Endothelial cell of umbilical vein (primary cell): ENCODE measurements around the gene SP8. TPM values are rescaled to one million over a fixed set of nuclear protein-coding genes. Genes with fewer than 3 reads are reported as not detected.

Experiments
- BruUV-seq: library from RNA; stranded (reverse); fragments of 400-500 nt; replicated peaks from 2 replicates; lab custom pipeline; 2021; lab: Mats Ljungman, UMichigan
- CTCF ChIA-PET: fragments of 300-600, 350-600 bp; sonication (Branson Sonifier 250); formaldehyde crosslinking; loops from one replicate; lab custom pipeline; 2021; ENCODE audit warnings: antibody characterized with exemption, inconsistent platforms; lab: Charles Lee
- POLR2A ChIA-PET: fragments of 300-600, 350-600 bp; sonication (Branson Sonifier 250); formaldehyde crosslinking; loops from one replicate; lab custom pipeline; 2021; ENCODE audit warnings: antibody characterized with exemption, inconsistent platforms; lab: Charles Lee
- DNase-seq: peaks from one replicate; pipeline ENCODE4 v3.0.0-alpha.2; 2011; ENCODE audit warnings: low read depth, low spot score
- FAIRE-seq: peaks from 2 replicates; lab custom pipeline; 2011; peaks lifted over from hg19 to GRCh38; lab: Jason Lieb, UNC
- H2AFZ ChIP-seq: 2 replicates; pipeline ENCODE4 v1.6.0; 2012; ENCODE audit warnings: low read depth, low read length, control low read depth, inconsistent platforms
- H3K27ac ChIP-seq: 2 replicates; pipeline ENCODE4 v1.5.1; 2011; ENCODE audit warnings: low read depth, mild to moderate bottlenecking, control low read depth, low read length, moderate library complexity; ENCODE audit not compliant: insufficient read depth
- H3K27me3 ChIP-seq, 2 experiments: 2 replicates each; pipeline versions ENCODE4 v1.6.0 to v1.6.1; 2011; ENCODE audit warnings: low read length in 2 of 2, mixed read lengths in 1 of 2; ENCODE audit not compliant: control insufficient read depth in 2 of 2, insufficient read depth in 2 of 2
- H3K36me3 ChIP-seq, 2 experiments: 2 replicates in 1 of 2; 3 replicates in 1 of 2; pipeline ENCODE4 v1.5.1; 2011; ENCODE audit warnings: low read length in 2 of 2, mild to moderate bottlenecking in 1 of 2, moderate library complexity in 1 of 2; ENCODE audit not compliant: control insufficient read depth in 2 of 2, insufficient read depth in 2 of 2; ENCODE audit errors: extremely low read depth in 1 of 2
- H3K4me1 ChIP-seq: 3 replicates; pipeline ENCODE4 v1.5.1; 2011; ENCODE audit warnings: mild to moderate bottlenecking, low read length; ENCODE audit not compliant: control insufficient read depth, insufficient read depth; ENCODE audit errors: extremely low read depth
- H3K4me2 ChIP-seq: 2 replicates; pipeline ENCODE4 v1.6.1; 2011; ENCODE audit warnings: low read length, control low read depth, mixed read lengths; ENCODE audit not compliant: insufficient read depth
- H3K4me3 ChIP-seq, 3 experiments: fragments of 200-600 bp in 1 of 3; sonication (generic), shearing (Covaris generic) in 1 of 3; replicated peaks in 1 of 3; 2 replicates each; pipeline ENCODE4 v1.5.1; 2011 to 2016; ENCODE audit warnings: control low read depth in 3 of 3, low read length in 3 of 3, mild to moderate bottlenecking in 2 of 3, inconsistent platforms in 1 of 3, low read depth in 1 of 3, moderate library complexity in 1 of 3; ENCODE audit not compliant: insufficient read depth in 1 of 3
- H3K79me2 ChIP-seq: 2 replicates; pipeline ENCODE4 v1.6.0; 2012; ENCODE audit warnings: low read length, inconsistent platforms; ENCODE audit not compliant: control insufficient read depth, insufficient read depth
- H3K9ac ChIP-seq: replicated peaks from 2 replicates; pipeline ENCODE3; 2011; ENCODE audit warnings: low read length, control low read depth; ENCODE audit not compliant: insufficient read depth; ENCODE audit errors: extremely low read depth
- H3K9me1 ChIP-seq: replicated peaks from 3 replicates; pipeline ENCODE4 v1.6.0; 2011; ENCODE audit warnings: mild to moderate bottlenecking, low read length; ENCODE audit not compliant: control insufficient read depth, insufficient read depth; ENCODE audit errors: extremely low read depth
- H3K9me3 ChIP-seq: replicated peaks from 2 replicates; pipeline ENCODE4 v1.5.1; 2012; ENCODE audit warnings: low read length, inconsistent platforms; ENCODE audit not compliant: control insufficient read depth, insufficient read depth
- H4K20me1 ChIP-seq: replicated peaks from 2 replicates; pipeline ENCODE3; 2011; ENCODE audit warnings: mild to moderate bottlenecking, low read length; ENCODE audit not compliant: control insufficient read depth, insufficient read depth; ENCODE audit errors: extremely low read depth
- EZH2 ChIP-seq: IDR thresholded peaks from 2 replicates; pipeline ENCODE4 v1.6.1; 2012; ENCODE audit warnings: borderline replicate concordance, low read depth, mild to moderate bottlenecking, moderate library complexity, low read length, inconsistent platforms; ENCODE audit not compliant: severe bottlenecking
- FOS ChIP-seq: IDR thresholded peaks from 2 replicates; pipeline ENCODE4 v1.6.1; 2011; ENCODE audit warnings: mild to moderate bottlenecking, low read length, moderate library complexity, borderline replicate concordance; ENCODE audit not compliant: insufficient read depth
- GATA2 ChIP-seq: IDR thresholded peaks from 2 replicates; pipeline ENCODE4 v1.7.0; 2011; ENCODE audit warnings: low read depth, mild to moderate bottlenecking, moderate library complexity, mixed read lengths, low read length; ENCODE audit not compliant: insufficient read length, insufficient read depth
- JUN ChIP-seq: IDR thresholded peaks from 2 replicates; pipeline ENCODE4 v1.6.1; 2011; ENCODE audit warnings: borderline replicate concordance, low read depth; ENCODE audit not compliant: insufficient read length, insufficient read depth
- MYC ChIP-seq: IDR thresholded peaks from one replicate; pipeline ENCODE4 v1.6.1; 2011; ENCODE audit warnings: mild to moderate bottlenecking, low read depth, low read length
- POLR2A ChIP-seq: IDR thresholded peaks from 2 replicates; pipeline ENCODE4 v1.6.1; 2012; ENCODE audit warnings: low read depth, mild to moderate bottlenecking, control low read depth, low read length
- POLR2AphosphoS5 ChIP-seq: IDR thresholded peaks from 2 replicates; pipeline ENCODE4 v1.6.1; 2012; ENCODE audit warnings: low read depth, mild to moderate bottlenecking, control low read depth, low read length, moderate library complexity; ENCODE audit not compliant: insufficient read depth
- dilution Hi-C: fragments of 300-500 bp; cut with MboI; formaldehyde crosslinking; loops from one replicate; pipeline ENCODE4 v1.15.0; 2019; ENCODE audit warnings: low sequenced_read_pairs; ENCODE audit not compliant: extremely low pct_ligation_motif_present
- intact Hi-C: fragments of 100-400 bp; cut with micrococcal nuclease; formaldehyde crosslinking; loops from one replicate; pipeline ENCODE4 v1.10.0; 2022
- polyA plus RNA-seq, 4 experiments: library from polyadenylated mRNA; depleted of rRNA in 3 of 4; stranded (reverse) in 3 of 4; unstranded in 1 of 4; fragments of >200 nt; gene quantifications; 2 replicates each; pipeline versions ENCODE4 v1.2.1 to v1.2.3, GENCODE V29; 2011 to 2012; ENCODE audit warnings: missing spikeins in 1 of 4
- total RNA-seq: library from RNA; stranded (reverse); gene quantifications from 2 replicates; pipeline ENCODE4 v1.2.3, GENCODE V29; 2021
- TF ChIP-seq, protein P1 (sequence below), 2 donors: IDR thresholded peaks; 1 replicate in 1 of 2; 2 replicates in 1 of 2; pipeline ENCODE4 v1.5.1; 2011; ENCODE audit warnings: low read length in 2 of 2, mild to moderate bottlenecking in 2 of 2, moderate library complexity in 2 of 2, control low read depth in 1 of 2, inconsistent platforms in 1 of 2, low read depth in 1 of 2; ENCODE audit not compliant: insufficient read depth in 1 of 2; ENCODE audit errors: extremely low read depth in 1 of 2
- TF ChIP-seq, protein P2 (sequence below): IDR thresholded peaks from 2 replicates; pipeline ENCODE4 v1.6.1; 2011; ENCODE audit not compliant: insufficient read depth, insufficient read length

SP8 gene
- total and polyA plus RNA-seq, 2 donors (not counting 3 experiments of a cell fraction or from before 2014, with no cell fraction given) = 0.38 to 0.92 TPM

DNA sequence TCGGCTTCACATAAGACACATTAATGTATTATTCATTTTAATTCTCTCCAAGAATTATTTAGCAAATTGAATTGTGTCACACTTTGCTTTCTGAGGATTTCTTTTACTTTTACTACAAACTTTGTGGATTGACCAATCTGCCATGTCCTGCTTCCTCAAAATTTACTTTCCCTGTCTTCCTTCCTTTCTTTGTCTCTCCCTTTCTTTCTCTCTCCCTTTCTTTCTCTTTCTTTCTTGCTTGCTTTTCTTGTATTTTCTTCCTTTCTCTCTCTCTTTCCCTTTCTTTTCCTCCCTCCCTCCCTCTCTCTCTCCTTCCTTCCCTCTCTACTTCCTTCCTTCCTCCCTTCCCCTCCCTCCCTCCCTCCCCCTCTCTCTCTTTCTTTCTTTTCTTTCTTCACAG lies 37.8 kb downstream of the SP8 start:
- ChIA-PET CTCF (interaction anchor here (0.6 kb wide), 1 partner anchor 11 kb away, joined by 3 read pairs; no protein-coding TSS in a partner anchor), POLR2A (no interaction called here)
- no TSS peak for BruUV-seq
- no peak overlapping the region for H2AFZ ChIP-seq
- H3K9me3 ChIP-seq = no peaks in the 10 kb centered on the region
- no peaks in the 10 kb centered on the region for H3K9me1 ChIP-seq
- H3K9ac ChIP-seq = no peak overlapping the region
- no peaks in the 10 kb centered on the region for H4K20me1 ChIP-seq
- no peaks in the 10 kb centered on the region for H3K36me3 ChIP-seq
- FAIRE-seq (no peak), DNase-seq (no peak)
- H3K79me2 ChIP-seq = no peaks in the 10 kb centered on the region
- no peaks in the 10 kb centered on the region for H3K27me3 ChIP-seq
- intact Hi-C loops (no loop called here), dilution Hi-C loops (no loop called here)
- H3K27ac ChIP-seq = no peak overlapping the region
- no peak overlapping the region for H3K4me3 ChIP-seq
- H3K4me1 ChIP-seq = no peaks in the 10 kb centered on the region
- no peak overlapping the region for H3K4me2 ChIP-seq
- TF ChIP-seq MYC (no peak), JUN (no peak), POLR2AphosphoS5 (no peak), EZH2 (no peak), FOS (no peak), GATA2 (no peak), POLR2A (no peak)
- TF ChIP-seq, protein P1, sequence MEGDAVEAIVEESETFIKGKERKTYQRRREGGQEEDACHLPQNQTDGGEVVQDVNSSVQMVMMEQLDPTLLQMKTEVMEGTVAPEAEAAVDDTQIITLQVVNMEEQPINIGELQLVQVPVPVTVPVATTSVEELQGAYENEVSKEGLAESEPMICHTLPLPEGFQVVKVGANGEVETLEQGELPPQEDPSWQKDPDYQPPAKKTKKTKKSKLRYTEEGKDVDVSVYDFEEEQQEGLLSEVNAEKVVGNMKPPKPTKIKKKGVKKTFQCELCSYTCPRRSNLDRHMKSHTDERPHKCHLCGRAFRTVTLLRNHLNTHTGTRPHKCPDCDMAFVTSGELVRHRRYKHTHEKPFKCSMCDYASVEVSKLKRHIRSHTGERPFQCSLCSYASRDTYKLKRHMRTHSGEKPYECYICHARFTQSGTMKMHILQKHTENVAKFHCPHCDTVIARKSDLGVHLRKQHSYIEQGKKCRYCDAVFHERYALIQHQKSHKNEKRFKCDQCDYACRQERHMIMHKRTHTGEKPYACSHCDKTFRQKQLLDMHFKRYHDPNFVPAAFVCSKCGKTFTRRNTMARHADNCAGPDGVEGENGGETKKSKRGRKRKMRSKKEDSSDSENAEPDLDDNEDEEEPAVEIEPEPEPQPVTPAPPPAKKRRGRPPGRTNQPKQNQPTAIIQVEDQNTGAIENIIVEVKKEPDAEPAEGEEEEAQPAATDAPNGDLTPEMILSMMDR (IDR thresholded peaks at IDR 0.05; ENCODE audit: extremely low read depth in 1 of 2, insufficient read depth in 1 of 2, low read depth in 1 of 2, low read length in 2 of 2) = no peak
- TF ChIP-seq, protein P2, sequence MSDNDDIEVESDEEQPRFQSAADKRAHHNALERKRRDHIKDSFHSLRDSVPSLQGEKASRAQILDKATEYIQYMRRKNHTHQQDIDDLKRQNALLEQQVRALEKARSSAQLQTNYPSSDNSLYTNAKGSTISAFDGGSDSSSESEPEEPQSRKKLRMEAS = no peak
